HCT116 (cell line): ENCODE results near the gene WWP2. TPM values are rescaled to one million over a fixed set of nuclear protein-coding genes. Genes with fewer than 3 reads are reported as not detected.

ENCODE experiments used
- ATAC-seq: fragments of 200-7000 bp; cut with Tn5 transposase; 2 replicates; pipeline ENCODE4 v1.9.1; 2020; ENCODE audit warnings: mild to moderate bottlenecking, moderate library complexity
- BruUV-seq: library from RNA; stranded (reverse); fragments of 400-500 nt; replicated peaks from 2 replicates; lab custom pipeline; 2021; lab: Mats Ljungman, UMichigan
- CTCF ChIA-PET: fragments of 300-600 bp; sonication (Branson Sonifier 250); formaldehyde crosslinking; loops from one replicate; lab custom pipeline; 2021; ENCODE audit warnings: antibody characterized with exemption; lab: Charles Lee
- POLR2A ChIA-PET: fragments of 300-600, 350-600 bp; sonication (Branson Sonifier 250); formaldehyde crosslinking; loops from one replicate; lab custom pipeline; 2021; ENCODE audit warnings: antibody characterized with exemption; lab: Charles Lee
- RAD21 ChIA-PET, 2 experiments: fragments of 300-600 bp; sonication (Branson Sonifier 250); formaldehyde crosslinking; loops; one replicate each; lab custom pipeline; 2023; ENCODE audit warnings: low total read pairs in 2 of 2; ENCODE audit not compliant: uncharacterized antibody in 2 of 2, unreplicated experiment in 2 of 2, low non-redundant PET in 1 of 2; lab: Charles Lee
- DNase-seq: peaks from one replicate; pipeline ENCODE4 v3.0.0-alpha.2; 2010; ENCODE audit warnings: low read depth, low spot score
- H2AFZ ChIP-seq: fragments of 200-600 bp; shearing (Covaris generic), sonication (generic); 2 replicates; pipeline ENCODE4 v1.6.1; 2017; ENCODE audit warnings: low read depth, mixed run types, mixed read lengths, antibody characterized with exemption, low read length; ENCODE audit not compliant: poor library complexity, severe bottlenecking
- H3K27ac ChIP-seq: 2 replicates; pipeline ENCODE4 v1.5.1; 2012; ENCODE audit warnings: low read depth, low read length
- H3K27me3 ChIP-seq: fragments of 200-600 bp; sonication (generic); 2 replicates; pipeline ENCODE4 v1.6.1; 2016; ENCODE audit warnings: mixed run types, low read length, mixed read lengths; ENCODE audit not compliant: insufficient read depth
- H3K36me3 ChIP-seq, 2 experiments: fragments of 200-500 bp in 1 of 2; fragments of 200-600 bp in 1 of 2; sonication (Bioruptor generic) in 1 of 2; sonication (generic) in 1 of 2; 2 replicates each; pipeline versions ENCODE4 v1.5.1 to v1.6.1; 2014 to 2016; ENCODE audit warnings: low read length in 2 of 2, inconsistent platforms in 1 of 2, mixed read lengths in 1 of 2, mixed run types in 1 of 2; ENCODE audit not compliant: insufficient read depth in 2 of 2, control insufficient read depth in 1 of 2
- H3K4me1 ChIP-seq, 2 experiments: fragments of 200-600 bp in 1 of 2; sonication (generic) in 1 of 2; 2 replicates each; pipeline versions ENCODE4 v1.5.1 to v1.6.1; 2012 to 2017; ENCODE audit warnings: low read length in 2 of 2, inconsistent platforms in 1 of 2, mild to moderate bottlenecking in 1 of 2, mixed read lengths in 1 of 2, mixed run types in 1 of 2, moderate library complexity in 1 of 2; ENCODE audit not compliant: insufficient read depth in 2 of 2, control insufficient read depth in 1 of 2
- H3K4me2 ChIP-seq: fragments of 200-600 bp; sonication (generic); 2 replicates; pipeline ENCODE4 v1.6.1; 2017; ENCODE audit warnings: mixed run types, low read length, mixed read lengths
- H3K4me3 ChIP-seq, 2 experiments: fragments of 200-600 bp in 1 of 2; sonication (generic) in 1 of 2; replicated peaks in 1 of 2; 2 replicates each; pipeline ENCODE4 v1.5.1; 2011 to 2016; ENCODE audit warnings: low read length in 2 of 2, control low read depth in 1 of 2, low read depth in 1 of 2, mild to moderate bottlenecking in 1 of 2, mixed read lengths in 1 of 2, mixed run types in 1 of 2
- H3K79me2 ChIP-seq: fragments of 200-600 bp; sonication (generic); 2 replicates; pipeline ENCODE4 v1.6.1; 2017; ENCODE audit warnings: mild to moderate bottlenecking, mixed run types, low read length, moderate library complexity, mixed read lengths; ENCODE audit not compliant: insufficient read depth
- H3K9ac ChIP-seq: fragments of 200-600 bp; sonication (generic); 2 replicates; pipeline ENCODE4 v1.6.1; 2016; ENCODE audit warnings: low read length, mixed read lengths
- H3K9me2 ChIP-seq: fragments of 200-600 bp; sonication (generic), shearing (Covaris generic); 2 replicates; pipeline ENCODE4 v1.6.1; 2017; ENCODE audit warnings: mixed run types, mild to moderate bottlenecking, moderate library complexity; ENCODE audit not compliant: insufficient read depth
- H3K9me3 ChIP-seq, 2 experiments: fragments of 200-500 bp in 1 of 2; fragments of 200-600 bp in 1 of 2; sonication (Bioruptor generic) in 1 of 2; sonication (generic) in 1 of 2; 2 replicates each; pipeline ENCODE4 v1.6.1; 2014 to 2017; ENCODE audit warnings: low read length in 2 of 2, mixed read lengths in 2 of 2, inconsistent platforms in 1 of 2, low read depth in 1 of 2, mild to moderate bottlenecking in 1 of 2, mixed run types in 1 of 2, moderate library complexity in 1 of 2; ENCODE audit not compliant: control insufficient read depth in 1 of 2, insufficient read depth in 1 of 2
- H4K20me1 ChIP-seq: fragments of 200-600 bp; sonication (generic), shearing (Covaris generic); 2 replicates; pipeline ENCODE4 v1.6.1; 2017; ENCODE audit warnings: mixed run types, mild to moderate bottlenecking, moderate library complexity; ENCODE audit not compliant: insufficient read depth
- ATF3 ChIP-seq: IDR thresholded peaks from 2 replicates; pipeline ENCODE4 v1.6.1; 2012
- CBX3 ChIP-seq: IDR thresholded peaks from 2 replicates; pipeline ENCODE4 v1.6.1; 2012; ENCODE audit warnings: low read depth
- CEBPB ChIP-seq: IDR thresholded peaks from 2 replicates; pipeline ENCODE4 v1.6.1; 2012; ENCODE audit warnings: low read depth
- CTCF ChIP-seq, 3 experiments: fragments of 200-600 bp in 1 of 3; sonication (generic) in 1 of 3; IDR thresholded peaks in 2 of 3; conservative IDR thresholded peaks in 1 of 3; 2 replicates each; pipeline ENCODE4 v1.5.1; 2012 to 2017; ENCODE audit warnings: low read depth in 2 of 3, low read length in 2 of 3, antibody characterized with exemption in 1 of 3, borderline replicate concordance in 1 of 3, control low read depth in 1 of 3, mild to moderate bottlenecking in 1 of 3, mixed read lengths in 1 of 3, mixed run types in 1 of 3, moderate library complexity in 1 of 3; ENCODE audit not compliant: insufficient read depth in 1 of 3
- ELF1 ChIP-seq: IDR thresholded peaks from 2 replicates; pipeline ENCODE4 v1.6.1; 2012; ENCODE audit warnings: low read depth, borderline replicate concordance
- EZH2 ChIP-seq: fragments of 200-600 bp; sonication (generic); IDR thresholded peaks from 2 replicates; pipeline ENCODE4 v1.6.1; 2017; ENCODE audit warnings: antibody characterized with exemption, mixed run types
- MAX ChIP-seq: IDR thresholded peaks from 2 replicates; pipeline ENCODE4 v1.6.1; 2012
- RAD21 ChIP-seq: IDR thresholded peaks from 2 replicates; pipeline ENCODE4 v1.6.1; 2012; ENCODE audit warnings: low read depth, mild to moderate bottlenecking
- REST ChIP-seq: IDR thresholded peaks from 2 replicates; pipeline ENCODE4 v1.6.1; 2012; ENCODE audit warnings: low read depth
- SIN3A ChIP-seq: IDR thresholded peaks from 2 replicates; pipeline ENCODE4 v1.6.1; 2012; ENCODE audit warnings: low read depth
- YY1 ChIP-seq: IDR thresholded peaks from 2 replicates; pipeline ENCODE4 v1.6.1; 2011; ENCODE audit warnings: low read length, low read depth, moderate library complexity, mild to moderate bottlenecking; ENCODE audit not compliant: insufficient replicate concordance; ENCODE audit errors: extremely low read depth
- intact Hi-C: fragments of 100-400 bp; cut with micrococcal nuclease; formaldehyde crosslinking; loops from 2 replicates; pipeline ENCODE4 v1.10.0; 2022
- total RNA-seq: library from RNA; stranded (reverse); gene quantifications from one replicate; pipeline ENCODE4 v1.2.1, GENCODE V29; 2021; ENCODE audit not compliant: unreplicated experiment

Gene WWP2
- total RNA-seq, 1 experiment from 2014 or later: 44.2 TPM

- TF ChIP-seq REST (no peak), CTCF (IDR thresholded peaks at IDR 0.05 in 2 of 3, conservative IDR thresholded peaks at IDR 0.05 in 1 of 3; ENCODE audit: borderline replicate concordance in 1 of 3, insufficient read depth in 1 of 3, low read depth in 2 of 3, low read length in 2 of 3) (no peak), ELF1 (no peak), CBX3 (no peak), MAX (no peak), CEBPB (no peak)
These were observed 9.5 kb downstream of the WWP2 start (continued) for GRCh38 chr16:69771651-69771967.

GRCh38 chr16:69773260-69773947, 11.3 kb downstream of the WWP2 start:
- RAD21 ChIA-PET: interaction anchor here in 1 of 2 experiments (0.5 kb wide), 1 partner anchor 12 kb away, joined by 5 read pairs; the partner anchor contains the start of gene WWP2
- Histone ChIP-seq H3K27ac (no peak overlapping the region), H3K4me2 (peak overlapping the region; percentile 69), H3K4me1 (peaks cover 17 to 34% of the 10 kb centered on the region in 2 experiments), H3K36me3 (no peaks in the 10 kb centered on the region), H3K27me3 (no peaks in the 10 kb centered on the region), H3K9me2 (no peaks in the 10 kb centered on the region), H3K9ac (no peak overlapping the region), H2AFZ (no peak overlapping the region), H3K9me3 (no peaks in the 10 kb centered on the region), H3K4me3 (peak overlapping the region in 1 of 2 experiments; percentile 26; a peak in 2 of 4 replicates), H3K79me2 (peaks cover 65% of the 10 kb centered on the region), H4K20me1 (no peaks in the 10 kb centered on the region)
- POLR2A ChIA-PET: no interaction called here
- CTCF ChIA-PET: no interaction called here
- BruUV-seq: no TSS peak
- peak; percentile 53 for ATAC-seq
- DNase-seq: no peak
- intact Hi-C loops: no loop called here
- no peak for TF ChIP-seq SIN3A
- no peak for TF ChIP-seq ATF3
- TF ChIP-seq YY1: no peak
- TF ChIP-seq RAD21: no peak
- no peak for TF ChIP-seq CTCF (IDR thresholded peaks at IDR 0.05 in 2 of 3, conservative IDR thresholded peaks at IDR 0.05 in 1 of 3; ENCODE audit: borderline replicate concordance in 1 of 3, insufficient read depth in 1 of 3, low read depth in 2 of 3, low read length in 2 of 3)
- no peak for TF ChIP-seq MAX
- TF ChIP-seq EZH2: no peak
